Spleen (tissue), 11 donors: ENCODE measurements around the gene PKD1. TPM values are rescaled to one million over a fixed set of nuclear protein-coding genes. Genes with fewer than 3 reads are reported as not detected.

Source experiments
- DNase-seq: peaks from one replicate; pipeline ENCODE4 v3.0.0-alpha.2; 2020
- H3K27ac ChIP-seq, 8 donors: fragments of 200-600 bp; sonication (generic) in 7 of 8; 1 replicate in 4 of 8; 2 replicates in 4 of 8; pipeline versions ENCODE4 v1.5.0 to v1.8.0; 2016 to 2021; ENCODE audit warnings: inconsistent platforms in 4 of 8, mild to moderate bottlenecking in 4 of 8, moderate library complexity in 1 of 8
- H3K27me3 ChIP-seq, 7 donors: fragments of 200-600 bp; sonication (generic) in 6 of 7; replicated peaks in 1 of 7; 1 replicate in 4 of 7; 2 replicates in 3 of 7; pipeline versions ENCODE4 v1.5.0 to v1.8.0; 2016 to 2021; ENCODE audit warnings: inconsistent platforms in 3 of 7, mild to moderate bottlenecking in 1 of 7
- H3K36me3 ChIP-seq, 6 donors: fragments of 200-600 bp; sonication (generic) in 5 of 6; 1 replicate in 4 of 6; 2 replicates in 2 of 6; pipeline versions ENCODE4 v1.5.0 to v1.8.0; 2016 to 2021; ENCODE audit warnings: inconsistent platforms in 2 of 6
- H3K4me1 ChIP-seq, 6 donors: fragments of 200-600 bp; sonication (generic) in 5 of 6; 1 replicate in 3 of 6; 2 replicates in 3 of 6; pipeline versions ENCODE4 v1.5.0 to v1.8.0; 2016 to 2021; ENCODE audit warnings: inconsistent platforms in 3 of 6
- H3K4me3 ChIP-seq, 8 donors: fragments of 200-600 bp; sonication (generic) in 7 of 8; 1 replicate in 4 of 8; 2 replicates in 4 of 8; pipeline versions ENCODE4 v1.5.0 to v1.8.0; 2016 to 2021; ENCODE audit warnings: inconsistent platforms in 4 of 8, mild to moderate bottlenecking in 4 of 8, moderate library complexity in 2 of 8
- H3K9me3 ChIP-seq, 8 donors: fragments of 200-600 bp; sonication (generic) in 7 of 8; 1 replicate in 4 of 8; 2 replicates in 4 of 8; pipeline versions ENCODE4 v1.5.0 to v1.8.0; 2016 to 2021; ENCODE audit warnings: inconsistent platforms in 4 of 8
- CTCF ChIP-seq, 11 experiments: fragments of 200-600 bp in 7 of 11; fragments of 450-650 bp in 4 of 11; sonication (generic) in 4 of 11; IDR thresholded peaks in 8 of 11; conservative IDR thresholded peaks in 3 of 11; 1 replicate in 7 of 11; 2 replicates in 4 of 11; pipeline versions ENCODE4 v1.4.0 to v1.8.0; 2016 to 2021; ENCODE audit warnings: antibody characterized with exemption in 11 of 11, inconsistent platforms in 4 of 11, mild to moderate bottlenecking in 1 of 11
- POLR2A ChIP-seq, 3 donors: fragments of 450-650 bp; IDR thresholded peaks; one replicate each; pipeline ENCODE4 v1.5.1; 2017; ENCODE audit warnings: antibody characterized with exemption in 3 of 3, mild to moderate bottlenecking in 1 of 3
- POLR2AphosphoS5 ChIP-seq, 3 donors: sonication (generic); formaldehyde crosslinking; IDR thresholded peaks; one replicate each; pipeline ENCODE4 v1.5.1; 2017; ENCODE audit warnings: antibody characterized with exemption in 3 of 3
- WGBS, 5 donors: extraction: QIAGEN DNeasy Blood & Tissue Kit in 3 of 5; methylation state at CpG; one replicate each; pipeline versions ENCODE4 v1.1.5 to v1.1.7; 2013 to 2018; 5-methylcytosine and 5-hydroxymethylcytosine counted together
- intact Hi-C: fragments of 100-400 bp; cut with DNase I; formaldehyde crosslinking; loops from one replicate; pipeline ENCODE4 v1.15.0; 2023; ENCODE audit warnings: low total_unique reads
- polyA plus RNA-seq, 3 donors: library from polyadenylated mRNA; stranded (reverse); fragments of 200-250 nt; gene quantifications; one replicate each; pipeline ENCODE4 v1.2.1, GENCODE V29; 2013
- total RNA-seq, 7 donors: library from RNA; depleted of rRNA in 3 of 7; stranded (reverse); fragments of >200 nt in 3 of 7; fragmentation: NEBNext Ultra II Directional in 4 of 7; extraction: Animal tissue kit (Norgen Biotek cat#: 25700) in 4 of 7; gene quantifications; one replicate each; pipeline versions ENCODE4 v1.1.0 to v1.2.1, GENCODE V29; 2016 to 2021
- donor health status: healthy with polysubstance abuse.
- donor health status: DM: no; HTN: no; CAD: no; lungs with moderate emphysema.
- donor health status: DM: no; HTN: no; CAD: no.
- donor health status: Bipolar disorder and iron deficiency.
- donor health status: healthy.
- donor health status: DM: no; HTN: no; CAD: no.
- donor health status: DM: yes; HTN: yes; CAD: no.

The PKD1 gene
- total and polyA plus RNA-seq, 10 donors = 14.0 to 124 (median 79.8) TPM

- 94 to 98% (median 97%) methylated on average over 6 to 7 of the region's 7 CpGs for WGBS, 5 donors
- intact Hi-C loops = no loop called here
- no peak overlapping the region for H3K27ac ChIP-seq
- DNase-seq = no peak
- no peaks in the 10 kb centered on the region for H3K27me3 ChIP-seq
- H3K4me3 ChIP-seq = no peak overlapping the region
- no peaks in the 10 kb centered on the region for H3K9me3 ChIP-seq
- TF ChIP-seq CTCF (IDR thresholded peaks at IDR 0.05 in 8 of 11, conservative IDR thresholded peaks at IDR 0.05 in 3 of 11) (no peak), POLR2AphosphoS5 (IDR thresholded peaks at IDR 0.05) (no peak), POLR2A (IDR thresholded peaks at IDR 0.05) (no peak)
- H3K36me3 ChIP-seq = peaks cover 0 to 100% (median 94%) of the 10 kb centered on the region in 6 donors
- H3K4me1 ChIP-seq = peaks cover 0 to 18% (median 9%) of the 10 kb centered on the region in 6 donors
Observed at GRCh38 chr16:2078096-2078495, 57.6 kb downstream of the PKD1 start.

- H3K36me3 ChIP-seq = peaks cover 0 to 100% (median 94%) of the 10 kb centered on the region in 6 donors
- TF ChIP-seq POLR2A (IDR thresholded peaks at IDR 0.05) = no peak
- TF ChIP-seq POLR2AphosphoS5 (IDR thresholded peaks at IDR 0.05) = no peak
- no peak for TF ChIP-seq CTCF (IDR thresholded peaks at IDR 0.05 in 8 of 11, conservative IDR thresholded peaks at IDR 0.05 in 3 of 11)
Observed at GRCh38 chr16:2077696-2078095, 58.0 kb downstream of the PKD1 start.

GRCh38 chr16:2077016-2077415 is 58.7 kb downstream of the PKD1 start:
- intact Hi-C loops = no loop called here

More at GRCh38 chr16:2077696-2078095, 58.0 kb downstream of the PKD1 start:
- peaks cover 0 to 14% (median 7%) of the 10 kb centered on the region in 6 donors for H3K4me1 ChIP-seq
- 90 to 97% (median 95%) methylated on average over 13 to 21 of the region's 21 CpGs for WGBS, 5 donors
- no peak overlapping the region for H3K27ac ChIP-seq
- H3K27me3 ChIP-seq = no peaks in the 10 kb centered on the region
- no peak for DNase-seq
- intact Hi-C loops = no loop called here
- H3K4me3 ChIP-seq = no peak overlapping the region
- no peaks in the 10 kb centered on the region for H3K9me3 ChIP-seq

More at GRCh38 chr16:2077016-2077415, 58.7 kb downstream of the PKD1 start:
- Histone ChIP-seq H3K9me3 (no peaks in the 10 kb centered on the region), H3K27ac (no peak overlapping the region), H3K4me3 (no peak overlapping the region), H3K27me3 (no peaks in the 10 kb centered on the region), H3K36me3 (peaks cover 0 to 100% (median 94%) of the 10 kb centered on the region in 6 donors), H3K4me1 (peaks cover 0 to 7% (median 3%) of the 10 kb centered on the region in 6 donors)
- 92 to 98% (median 95%) methylated on average over 17 of the region's 17 CpGs for WGBS, 5 donors
- TF ChIP-seq POLR2AphosphoS5 (IDR thresholded peaks at IDR 0.05) = no peak
- no peak for TF ChIP-seq CTCF (IDR thresholded peaks at IDR 0.05 in 8 of 11, conservative IDR thresholded peaks at IDR 0.05 in 3 of 11)
- no peak for TF ChIP-seq POLR2A (IDR thresholded peaks at IDR 0.05)
- DNase-seq = no peak
